Middle frontal gyrus (tissue), 1 donor: Measurements from ENCODE around the gene CHL1.
A peak's percentile ranks its signal among the peaks of the same experiment; 100 is the strongest.
"Not testable (repeated sequence)": the region's sequence is repeated elsewhere in the genome, so short reads cannot be mapped to it uniquely, and the experiment has no call there.

Experiments
- DNase-seq: peaks from one replicate; pipeline ENCODE4 v3.0.0-alpha.2; 2015; ENCODE audit warnings: low spot score; ENCODE audit errors: extremely low spot score

The CHL1 gene

GRCh38 chr3:331881-332280 is 135.3 kb downstream of the CHL1 start:
- no peak for DNase-seq

- no peak for DNase-seq
Observed at GRCh38 chr3:332701-333100, 136.1 kb downstream of the CHL1 start.

- no peak for DNase-seq
Observed at GRCh38 chr3:335240-335639, 138.7 kb downstream of the CHL1 start.

GRCh38 chr3:339351-339750 is 142.8 kb downstream of the CHL1 start:
- no peak for DNase-seq

- DNase-seq: no peak
Observed at GRCh38 chr3:341998-342397, 145.4 kb downstream of the CHL1 start.

GRCh38 chr3:346186-346585 is 149.6 kb downstream of the CHL1 start:
- no peak for DNase-seq

- DNase-seq: no peak
Observed at GRCh38 chr3:347581-347980, 151.0 kb downstream of the CHL1 start.

GRCh38 chr3:350871-351371 is 154.4 kb downstream of the CHL1 start:
- no peak for DNase-seq

- DNase-seq: no peak
Observed at GRCh38 chr3:352599-352998, 156.0 kb downstream of the CHL1 start.

GRCh38 chr3:353191-353739 is 156.7 kb downstream of the CHL1 start:
- no peak for DNase-seq

GRCh38 chr3:354432-354831 is 157.9 kb downstream of the CHL1 start:
- DNase-seq: peak; percentile 71

GRCh38 chr3:355622-356021 is 159.1 kb downstream of the CHL1 start:
- DNase-seq: no peak

GRCh38 chr3:356952-357351 is 160.4 kb downstream of the CHL1 start:
- no peak for DNase-seq

GRCh38 chr3:359672-360071 is 163.1 kb downstream of the CHL1 start:
- DNase-seq: no peak

- DNase-seq: no peak
Observed at GRCh38 chr3:362681-363338, 166.2 kb downstream of the CHL1 start.

- DNase-seq: no peak
Observed at GRCh38 chr3:364287-364686, 167.7 kb downstream of the CHL1 start.

- DNase-seq: no peak
Observed at GRCh38 chr3:365268-365667, 168.7 kb downstream of the CHL1 start.

- not testable (repeated sequence) for DNase-seq
Observed at GRCh38 chr3:366253-366652, 169.7 kb downstream of the CHL1 start.

- DNase-seq: no peak
Observed at GRCh38 chr3:373193-373779, 176.7 kb downstream of the CHL1 start.

- DNase-seq: no peak
Observed at GRCh38 chr3:374459-374858, 177.9 kb downstream of the CHL1 start.

GRCh38 chr3:377158-377561 is 180.6 kb downstream of the CHL1 start:
- DNase-seq: no peak

GRCh38 chr3:380801-381200 is 184.2 kb downstream of the CHL1 start:
- DNase-seq: no peak

- DNase-seq: no peak
Observed at GRCh38 chr3:385151-385550, 188.6 kb downstream of the CHL1 start.
